Medulla oblongata (tissue), 1 donor: ENCODE results near the gene SCN10A.

Source experiments
- DNase-seq: peaks from one replicate; pipeline ENCODE4 v3.0.0-alpha.2; 2015; ENCODE audit errors: extremely low spot score

The SCN10A gene

GRCh38 chr3:38651153-38651789 lies 164.7 kb downstream of the SCN10A start:
- DNase-seq: peak; percentile 62

- DNase-seq: no peak
Observed at GRCh38 chr3:38650248-38650951, 165.6 kb downstream of the SCN10A start.

- peak; percentile 19 for DNase-seq
Observed at GRCh38 chr3:38649500-38650247, 166.3 kb downstream of the SCN10A start, which contains the start of gene SCN5A. Gene SCN5A (minus strand): TSS chr3:38649687. CDS start chr3:38633307, 16,380 bp downstream.

- no peak for DNase-seq
Observed at GRCh38 chr3:38648659-38649499, 167.1 kb downstream of the SCN10A start.

- DNase-seq: no peak
Observed at GRCh38 chr3:38648024-38648658, 167.9 kb downstream of the SCN10A start.

GRCh38 chr3:38647217-38647970 lies 168.6 kb downstream of the SCN10A start:
- no peak for DNase-seq
